GM12801 (cell line): ENCODE results near the gene BRAF.

Experiments
- CTCF ChIP-seq: IDR thresholded peaks from one replicate; pipeline ENCODE4 v1.5.1; 2011; ENCODE audit warnings: control low read depth; ENCODE audit not compliant: insufficient read length; ENCODE audit errors: extremely low read depth

The BRAF gene

GRCh38 chr7:140674356-140674800, 250.4 kb downstream of the BRAF start:
- no peak for TF ChIP-seq CTCF

- no peak for TF ChIP-seq CTCF
Measured at GRCh38 chr7:140673774-140674155, 251.0 kb downstream of the BRAF start.

DNA sequence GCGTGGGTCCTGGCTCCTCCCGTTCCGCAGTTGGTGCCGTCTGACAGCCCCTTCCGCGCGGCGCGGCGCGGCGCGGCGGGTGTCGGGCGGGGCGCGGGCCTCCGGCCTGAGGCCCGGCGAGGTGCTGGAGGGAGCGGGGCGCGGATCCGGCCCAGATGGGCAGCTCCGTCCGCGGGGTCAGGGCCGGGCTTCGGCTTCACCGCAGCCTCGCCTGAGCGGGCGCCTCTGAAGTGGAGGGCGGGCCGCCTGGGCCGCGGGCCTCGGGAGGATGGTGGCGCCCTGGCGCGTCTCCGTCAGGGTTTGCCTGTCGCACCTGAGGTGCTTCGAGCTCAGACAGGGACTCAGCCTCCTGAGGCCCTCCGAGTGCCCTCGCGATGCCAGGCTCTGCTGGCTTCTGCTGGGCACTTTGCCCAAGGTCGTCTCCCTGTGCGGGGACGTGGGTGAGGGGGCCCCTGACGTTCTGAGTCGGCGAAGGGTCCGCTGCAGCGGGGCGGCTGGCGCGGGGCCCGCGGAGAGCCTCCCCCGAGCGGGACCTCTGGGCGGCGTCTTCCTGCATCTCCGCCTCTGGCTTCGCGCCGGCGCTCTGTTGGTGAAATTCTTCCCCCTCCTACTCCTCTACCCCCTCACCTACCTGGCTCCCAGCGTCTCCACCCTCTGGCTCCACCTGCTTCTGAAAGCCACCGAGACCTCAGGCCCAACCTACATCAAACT, 251.5 kb downstream of the BRAF start:
- no peak for TF ChIP-seq CTCF

DNA sequence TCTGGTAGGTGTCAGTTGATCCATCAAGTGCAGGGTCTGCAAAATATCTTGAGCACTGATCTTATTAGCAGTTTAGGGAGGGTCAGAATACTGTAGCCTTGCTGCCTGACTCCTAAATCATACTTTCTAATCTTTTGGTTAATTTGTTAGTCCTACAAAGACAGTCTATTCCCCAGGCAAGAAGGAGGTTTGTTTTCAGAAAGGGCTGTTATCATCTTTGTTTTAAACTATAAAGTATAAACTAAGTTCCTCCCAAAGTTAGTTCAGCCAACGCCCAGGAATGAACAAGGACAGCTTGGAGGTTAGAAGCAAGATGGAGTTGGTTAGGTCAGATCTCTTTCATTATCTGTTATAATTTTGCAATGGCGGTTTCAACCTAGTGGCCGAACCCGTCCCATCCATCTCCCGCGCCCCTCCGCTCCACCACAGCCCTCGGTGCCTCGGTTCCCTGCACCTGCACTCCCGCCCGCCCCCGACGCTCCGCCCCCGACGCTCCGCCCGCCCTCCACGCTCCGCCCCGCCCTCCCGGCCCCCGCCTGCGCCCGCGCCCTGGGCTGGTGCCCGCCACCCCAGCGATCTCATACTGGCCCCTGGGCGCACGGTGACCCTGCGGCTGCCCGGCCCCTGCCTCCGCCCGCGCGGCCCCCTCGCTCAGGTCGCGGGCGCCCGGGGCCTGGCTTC, 252.2 kb downstream of the BRAF start, which contains the start of gene ADCK2:
Gene ADCK2 (plus strand): TSS at position 564 of the 681 bp plus-strand sequence. CDS start 386 bp downstream, outside the sequence.
- TF ChIP-seq CTCF, result no peak

GRCh38 chr7:140671966-140672365, 252.8 kb downstream of the BRAF start:
- TF ChIP-seq CTCF, result no peak

GRCh38 chr7:140670343-140670935, 254.3 kb downstream of the BRAF start:
- no peak for TF ChIP-seq CTCF

GRCh38 chr7:140669352-140669751, 255.4 kb downstream of the BRAF start:
- no peak for TF ChIP-seq CTCF
